Measurements from ENCODE around the gene SYT17.

The SYT17 gene

DNA sequence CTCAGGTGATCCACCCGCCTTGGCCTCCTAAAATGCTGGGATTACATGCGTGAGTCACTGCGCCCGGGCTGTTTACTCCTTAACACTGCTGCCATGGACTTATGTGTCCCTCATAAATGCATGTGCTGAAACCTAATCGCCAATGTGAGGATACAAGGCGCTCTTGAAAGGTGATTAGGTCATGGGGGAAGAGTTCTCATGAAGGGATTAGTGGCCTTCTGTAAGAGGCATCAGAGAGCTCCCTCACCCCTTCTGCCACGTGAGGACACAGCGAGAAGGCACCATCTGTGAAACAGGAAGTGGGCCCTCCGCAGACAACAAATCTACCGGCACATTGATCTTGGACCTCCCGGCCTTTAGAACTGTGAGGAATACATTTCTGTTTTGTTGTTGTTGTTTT lies 35.1 kb upstream of the SYT17 start:
- H3K4me3 ChIP-seq (ENCODE audit: low read depth, low read length): no peak overlapping the region
- DNase-seq (ENCODE audit: low read depth): peak; percentile 79
- TF ChIP-seq CTCF (IDR thresholded peaks at IDR 0.05; ENCODE audit: insufficient read depth, low read depth, low read length, missing control alignments): no peak

DNA sequence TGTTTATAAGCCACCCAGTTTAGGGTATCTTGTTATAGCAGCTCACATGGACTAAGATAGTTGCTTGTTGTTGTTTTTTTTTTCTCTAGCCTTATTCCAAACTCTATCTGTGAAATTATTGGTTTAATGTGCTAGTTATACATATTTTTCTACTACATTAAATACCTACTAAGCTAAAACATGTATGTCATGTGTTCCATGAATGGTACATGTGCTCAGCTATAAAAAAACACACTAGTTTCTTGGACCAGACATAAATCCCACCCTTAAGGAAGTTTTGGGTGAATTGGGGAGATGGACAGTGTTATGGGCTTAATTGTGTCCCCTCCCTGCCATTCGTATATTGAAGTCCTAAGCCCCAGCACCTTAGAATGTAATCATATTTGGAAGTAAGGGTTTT lies 34.4 kb upstream of the SYT17 start:
- no peak for DNase-seq (ENCODE audit: low read depth)
- no peak for TF ChIP-seq CTCF (IDR thresholded peaks at IDR 0.05; ENCODE audit: insufficient read depth, low read depth, low read length, missing control alignments)
- no peak overlapping the region for H3K4me3 ChIP-seq (ENCODE audit: low read depth, low read length)

DNA sequence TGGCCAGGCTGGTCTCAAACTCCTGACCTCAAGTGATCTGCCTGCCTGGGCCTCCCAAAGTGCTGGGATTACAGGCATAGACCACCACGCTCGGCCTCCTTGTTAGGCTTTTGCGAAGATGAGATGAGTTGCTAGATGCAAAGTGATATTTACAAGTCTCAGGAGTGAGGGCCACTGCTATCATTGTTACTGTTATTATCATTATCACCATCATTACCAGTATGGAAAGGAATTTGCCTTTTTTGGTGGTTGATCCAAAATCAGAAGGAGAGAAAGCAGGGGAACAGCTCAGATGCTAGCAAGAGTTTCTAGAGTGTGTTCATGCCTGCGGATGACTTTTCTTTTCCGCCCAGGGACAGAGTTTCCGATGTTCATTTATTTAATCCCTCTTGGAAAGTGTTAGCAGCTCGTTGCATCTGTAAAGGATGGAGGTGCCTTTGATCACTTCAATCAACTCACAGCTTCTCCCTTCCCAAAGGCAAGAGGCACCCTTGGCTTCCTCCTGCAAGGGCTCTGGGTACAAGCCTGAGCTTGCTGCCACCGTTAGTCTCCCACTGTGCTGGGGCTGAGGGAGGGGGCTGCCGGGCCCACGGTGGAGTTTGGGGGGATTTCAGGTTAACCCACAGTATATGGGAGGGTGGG lies 32.7 kb upstream of the SYT17 start:
- no peak for TF ChIP-seq CTCF (IDR thresholded peaks at IDR 0.05; ENCODE audit: insufficient read depth, low read depth, low read length, missing control alignments)
- DNase-seq (ENCODE audit: low read depth): no peak
- H3K4me3 ChIP-seq (ENCODE audit: low read depth, low read length): no peak overlapping the region

DNA sequence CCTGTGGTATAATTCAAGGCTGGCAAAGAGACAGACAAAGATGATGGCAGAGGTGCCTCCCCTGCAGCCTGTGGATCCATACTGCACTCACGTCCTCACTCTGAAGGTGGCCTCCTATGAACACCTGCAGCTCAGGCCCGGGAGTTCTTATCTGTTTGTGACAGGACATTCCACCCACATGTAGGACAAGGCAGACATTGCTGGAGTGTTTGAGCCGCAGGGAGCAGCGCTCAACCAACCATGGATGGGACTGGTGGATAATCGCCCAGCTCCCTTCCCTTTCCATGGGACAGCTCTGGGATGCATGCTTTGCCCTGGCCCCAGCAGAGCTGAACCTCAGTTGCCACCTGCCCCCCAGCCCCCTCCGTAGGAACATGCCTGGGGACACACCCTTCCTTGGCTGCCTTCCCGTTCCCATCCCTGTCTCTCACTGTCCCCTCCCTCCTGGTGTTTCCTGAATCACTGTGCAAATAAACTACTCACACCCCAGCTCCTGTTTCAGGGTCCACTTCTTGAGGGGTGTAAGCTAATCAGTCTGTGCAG lies 32.1 kb upstream of the SYT17 start:
- H3K4me3 ChIP-seq (ENCODE audit: low read depth, low read length): no peak overlapping the region
- no peak for TF ChIP-seq CTCF (IDR thresholded peaks at IDR 0.05; ENCODE audit: insufficient read depth, low read depth, low read length, missing control alignments)
- no peak for DNase-seq (ENCODE audit: low read depth)

DNA sequence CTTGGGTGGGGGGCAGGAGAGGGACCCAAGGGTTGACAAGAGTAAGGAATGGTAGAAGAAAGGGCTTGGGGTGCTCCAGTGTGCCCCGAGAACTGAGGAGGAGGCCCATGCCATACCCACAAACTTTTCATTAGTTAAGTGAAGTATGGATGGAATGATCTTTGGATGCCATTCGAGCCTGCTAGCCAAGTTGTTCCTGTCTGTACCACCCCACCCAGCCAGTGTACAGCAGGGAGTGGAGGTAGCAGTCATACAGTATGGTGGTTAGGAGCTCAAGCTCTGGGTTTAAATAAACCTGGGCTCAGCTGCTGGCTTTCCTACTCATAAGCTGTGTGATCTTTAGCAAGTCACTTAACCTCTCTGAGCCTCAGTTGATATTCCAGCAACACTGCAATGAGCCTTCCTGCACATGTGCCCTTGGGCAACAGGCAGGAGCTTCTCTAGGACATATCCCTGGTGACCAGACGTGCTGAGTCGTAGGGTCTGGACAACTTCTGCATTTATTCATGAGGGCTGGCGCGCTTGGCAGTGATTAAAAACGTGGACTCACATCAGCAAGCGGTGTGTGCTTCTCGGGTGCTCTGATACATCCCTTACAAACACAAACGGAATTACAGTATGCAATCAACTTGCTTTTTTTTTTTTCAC lies 31.4 kb upstream of the SYT17 start:
- no peak for DNase-seq (ENCODE audit: low read depth)
- H3K4me3 ChIP-seq (ENCODE audit: low read depth, low read length): no peak overlapping the region
- no peak for TF ChIP-seq CTCF (IDR thresholded peaks at IDR 0.05; ENCODE audit: insufficient read depth, low read depth, low read length, missing control alignments)

GRCh38 chr16:19137201-19138128 lies 30.6 kb upstream of the SYT17 start:
- DNase-seq (ENCODE audit: low read depth): no peak
- H3K4me3 ChIP-seq (ENCODE audit: low read depth, low read length): no peak overlapping the region
- TF ChIP-seq CTCF (IDR thresholded peaks at IDR 0.05; ENCODE audit: insufficient read depth, low read depth, low read length, missing control alignments): no peak
